Caco-2 (cell line): ENCODE data around the gene ANAPC2. TPM values are rescaled to one million over a fixed set of nuclear protein-coding genes. Genes with fewer than 3 reads are reported as not detected.

ENCODE experiments used
- BruUV-seq: library from RNA; stranded (reverse); fragments of 400-500 nt; replicated peaks from 2 replicates; lab custom pipeline; 2021; lab: Mats Ljungman, UMichigan
- CTCF ChIA-PET: fragments of 300-600 bp; sonication (Branson Sonifier 250); formaldehyde crosslinking; loops from one replicate; lab custom pipeline; 2022; ENCODE audit warnings: antibody characterized with exemption; lab: Charles Lee
- POLR2A ChIA-PET: fragments of 300-600 bp; sonication (Branson Sonifier 250); formaldehyde crosslinking; loops from one replicate; lab custom pipeline; 2022; ENCODE audit warnings: antibody characterized with exemption; lab: Charles Lee
- DNase-seq, 2 experiments: peaks; one replicate each; pipeline versions ENCODE4 v3.0.0 to v3.0.0-alpha.2; 2020 to 2022
- H3K27me3 ChIP-seq: replicated peaks from 2 replicates; pipeline ENCODE4 v1.6.0; 2011; ENCODE audit warnings: low read length; ENCODE audit not compliant: control insufficient read depth, insufficient read depth
- H3K36me3 ChIP-seq: 2 replicates; pipeline ENCODE4 v1.5.1; 2011; ENCODE audit warnings: low read length; ENCODE audit not compliant: control insufficient read depth, insufficient read depth
- H3K4me1 ChIP-seq: fragments of 250-450 bp; sonication (Bioruptor Pico); 2 replicates; pipeline ENCODE4 v1.5.1; 2020; ENCODE audit warnings: mild to moderate bottlenecking
- H3K4me3 ChIP-seq: 2 replicates; pipeline ENCODE4 v1.5.1; 2011; ENCODE audit warnings: low read depth, mild to moderate bottlenecking, control low read depth, low read length
- H3K9me3 ChIP-seq: fragments of 250-450 bp; sonication (Bioruptor Pico); 2 replicates; pipeline ENCODE4 v1.5.1; 2020; ENCODE audit warnings: mild to moderate bottlenecking, moderate library complexity
- H3K27ac Mint-ChIP-seq: one replicate; pipeline ENCODE4 v1.8.0; 2022; ENCODE audit warnings: mixed read lengths; ENCODE audit not compliant: unreplicated experiment
- H3K27me3 Mint-ChIP-seq: one replicate; pipeline ENCODE4 v1.8.0; 2022; ENCODE audit warnings: mixed read lengths; ENCODE audit not compliant: insufficient read depth, unreplicated experiment
- H3K36me3 Mint-ChIP-seq: one replicate; pipeline ENCODE4 v1.8.0; 2022; ENCODE audit warnings: mild to moderate bottlenecking, mixed read lengths; ENCODE audit not compliant: insufficient read depth, unreplicated experiment
- H3K4me1 Mint-ChIP-seq: one replicate; pipeline ENCODE4 v1.8.0; 2022; ENCODE audit warnings: low read depth, mixed read lengths; ENCODE audit not compliant: unreplicated experiment
- H3K4me3 Mint-ChIP-seq: one replicate; pipeline ENCODE4 v1.8.0; 2022; ENCODE audit warnings: mild to moderate bottlenecking, moderate library complexity, mixed read lengths; ENCODE audit not compliant: unreplicated experiment
- H3K9me3 Mint-ChIP-seq: one replicate; pipeline ENCODE4 v1.8.0; 2022; ENCODE audit warnings: mixed read lengths; ENCODE audit not compliant: unreplicated experiment
- CTCF ChIP-seq, 2 experiments: fragments of 200-600 bp in 1 of 2; IDR thresholded peaks; 1 replicate in 1 of 2; 2 replicates in 1 of 2; pipeline versions ENCODE4 v1.5.1 to v1.8.0; 2011 to 2022; ENCODE audit warnings: antibody characterized with exemption in 1 of 2, control low read depth in 1 of 2, inconsistent platforms in 1 of 2, low read depth in 1 of 2, low read length in 1 of 2, mild to moderate bottlenecking in 1 of 2, moderate library complexity in 1 of 2; ENCODE audit not compliant: insufficient read depth in 1 of 2, severe bottlenecking in 1 of 2, unreplicated experiment in 1 of 2
- intact Hi-C: fragments of 100-400 bp; cut with micrococcal nuclease; formaldehyde crosslinking; loops from one replicate; pipeline ENCODE4 v1.10.0; 2022; ENCODE audit not compliant: unreplicated experiment
- total RNA-seq: library from RNA; stranded (reverse); gene quantifications from 2 replicates; pipeline ENCODE4 v1.2.3, GENCODE V29; 2022

Gene ANAPC2
- total RNA-seq, 1 experiment from 2014 or later = 67.5 TPM

- H3K27me3 ChIP-seq = no peaks in the 10 kb centered on the region
- ChIA-PET CTCF (no interaction called here), POLR2A (no interaction called here)
- no peaks in the 10 kb centered on the region for H3K36me3 ChIP-seq
- no TSS peak for BruUV-seq
- intact Hi-C loops = no loop called here
- no peak for TF ChIP-seq CTCF (IDR thresholded peaks at IDR 0.05; ENCODE audit: insufficient read depth in 1 of 2, low read depth in 1 of 2, low read length in 1 of 2, severe bottlenecking in 1 of 2, unreplicated experiment in 1 of 2)
- Mint-ChIP-seq H3K36me3 (peaks cover 13% of the 10 kb centered on the region), H3K9me3 (no peaks in the 10 kb centered on the region), H3K4me3 (no peak overlapping the region), H3K27me3 (peaks cover under 1% of the 10 kb centered on the region), H3K27ac (no peak overlapping the region), H3K4me1 (no peaks in the 10 kb centered on the region)
- H3K4me3 ChIP-seq = no peak overlapping the region
- no peak for DNase-seq
- H3K9me3 ChIP-seq = no peaks in the 10 kb centered on the region
- H3K4me1 ChIP-seq = no peaks in the 10 kb centered on the region
Measured at GRCh38 chr9:137152844-137153405, 35.4 kb downstream of the ANAPC2 start.

GRCh38 chr9:137150617-137151457 is 37.5 kb downstream of the ANAPC2 start:
- Mint-ChIP-seq H3K36me3 (peaks cover 13% of the 10 kb centered on the region), H3K9me3 (no peaks in the 10 kb centered on the region), H3K4me3 (peak overlapping the region; percentile 7), H3K27ac (no peak overlapping the region), H3K4me1 (no peaks in the 10 kb centered on the region), H3K27me3 (peaks cover 8% of the 10 kb centered on the region)
- ChIA-PET CTCF (interaction anchor here (0.7 to 1.7 kb wide), 5 partner anchors 23 to 86 kb away, joined by 3 to 9 read pairs (median 5); partner anchors contain the start of gene ANAPC2), POLR2A (interaction anchor here (0.6 to 1.3 kb wide), 6 partner anchors 9 to 90 kb away, joined by 4 to 7 read pairs (median 5); partner anchors contain the start of gene MAN1B1)
- H3K36me3 ChIP-seq = no peaks in the 10 kb centered on the region
- H3K27me3 ChIP-seq = no peaks in the 10 kb centered on the region
- intact Hi-C loops = loop anchor here (1.0 kb wide), 1 partner anchor 37 kb away; the partner anchor contains the start of genes ANAPC2 and SSNA1
- no TSS peak for BruUV-seq
- H3K9me3 ChIP-seq = no peaks in the 10 kb centered on the region
- DNase-seq = peak; percentile 74 to 91
- no peaks in the 10 kb centered on the region for H3K4me1 ChIP-seq
- no peak for TF ChIP-seq CTCF (IDR thresholded peaks at IDR 0.05; ENCODE audit: insufficient read depth in 1 of 2, low read depth in 1 of 2, low read length in 1 of 2, severe bottlenecking in 1 of 2, unreplicated experiment in 1 of 2)
- H3K4me3 ChIP-seq = no peak overlapping the region

- Mint-ChIP-seq H3K36me3 (peaks cover 13% of the 10 kb centered on the region), H3K27me3 (peaks cover 8% of the 10 kb centered on the region), H3K9me3 (no peaks in the 10 kb centered on the region), H3K27ac (no peak overlapping the region), H3K4me1 (no peaks in the 10 kb centered on the region), H3K4me3 (no peak overlapping the region)
- POLR2A ChIA-PET = interaction anchor here (1.3 kb wide), 1 partner anchor 21 kb away, joined by 4 read pairs; no protein-coding TSS in a partner anchor
- Histone ChIP-seq H3K4me3 (no peak overlapping the region), H3K9me3 (no peaks in the 10 kb centered on the region), H3K36me3 (no peaks in the 10 kb centered on the region), H3K4me1 (no peaks in the 10 kb centered on the region), H3K27me3 (no peaks in the 10 kb centered on the region)
- CTCF ChIA-PET = interaction anchor here (0.7 to 1.7 kb wide), 4 partner anchors 22 to 87 kb away, joined by 3 to 9 read pairs (median 6); partner anchors contain the start of gene ANAPC2
- TF ChIP-seq CTCF (IDR thresholded peaks at IDR 0.05; ENCODE audit: insufficient read depth in 1 of 2, low read depth in 1 of 2, low read length in 1 of 2, severe bottlenecking in 1 of 2, unreplicated experiment in 1 of 2) = no peak
- no TSS peak for BruUV-seq
- no peak for DNase-seq
- intact Hi-C loops = loop anchor here (1.0 kb wide), 1 partner anchor 38 kb away; the partner anchor contains the start of genes ANAPC2 and SSNA1
Measured at GRCh38 chr9:137149942-137150616, 38.3 kb downstream of the ANAPC2 start.
